Endothelial cell of umbilical vein (primary cell): ENCODE measurements around the gene PKP4. TPM values are rescaled to one million over a fixed set of nuclear protein-coding genes. Genes with fewer than 3 reads are reported as not detected.

Experiments
- BruUV-seq: library from RNA; stranded (reverse); fragments of 400-500 nt; replicated peaks from 2 replicates; lab custom pipeline; 2021; lab: Mats Ljungman, UMichigan
- CTCF ChIA-PET: fragments of 300-600, 350-600 bp; sonication (Branson Sonifier 250); formaldehyde crosslinking; loops from one replicate; lab custom pipeline; 2021; ENCODE audit warnings: antibody characterized with exemption, inconsistent platforms; lab: Charles Lee
- POLR2A ChIA-PET: fragments of 300-600, 350-600 bp; sonication (Branson Sonifier 250); formaldehyde crosslinking; loops from one replicate; lab custom pipeline; 2021; ENCODE audit warnings: antibody characterized with exemption, inconsistent platforms; lab: Charles Lee
- DNase-seq: peaks from one replicate; pipeline ENCODE4 v3.0.0-alpha.2; 2011; ENCODE audit warnings: low read depth, low spot score
- FAIRE-seq: peaks from 2 replicates; lab custom pipeline; 2011; peaks lifted over from hg19 to GRCh38; lab: Jason Lieb, UNC
- H2AFZ ChIP-seq: 2 replicates; pipeline ENCODE4 v1.6.0; 2012; ENCODE audit warnings: low read depth, low read length, control low read depth, inconsistent platforms
- H3K27ac ChIP-seq: 2 replicates; pipeline ENCODE4 v1.5.1; 2011; ENCODE audit warnings: low read depth, mild to moderate bottlenecking, control low read depth, low read length, moderate library complexity; ENCODE audit not compliant: insufficient read depth
- H3K27me3 ChIP-seq, 2 experiments: 2 replicates each; pipeline versions ENCODE4 v1.6.0 to v1.6.1; 2011; ENCODE audit warnings: low read length in 2 of 2, mixed read lengths in 1 of 2; ENCODE audit not compliant: control insufficient read depth in 2 of 2, insufficient read depth in 2 of 2
- H3K36me3 ChIP-seq, 2 experiments: 2 replicates in 1 of 2; 3 replicates in 1 of 2; pipeline ENCODE4 v1.5.1; 2011; ENCODE audit warnings: low read length in 2 of 2, mild to moderate bottlenecking in 1 of 2, moderate library complexity in 1 of 2; ENCODE audit not compliant: control insufficient read depth in 2 of 2, insufficient read depth in 2 of 2; ENCODE audit errors: extremely low read depth in 1 of 2
- H3K4me1 ChIP-seq: 3 replicates; pipeline ENCODE4 v1.5.1; 2011; ENCODE audit warnings: mild to moderate bottlenecking, low read length; ENCODE audit not compliant: control insufficient read depth, insufficient read depth; ENCODE audit errors: extremely low read depth
- H3K4me2 ChIP-seq: 2 replicates; pipeline ENCODE4 v1.6.1; 2011; ENCODE audit warnings: low read length, control low read depth, mixed read lengths; ENCODE audit not compliant: insufficient read depth
- H3K4me3 ChIP-seq, 3 experiments: fragments of 200-600 bp in 1 of 3; sonication (generic), shearing (Covaris generic) in 1 of 3; replicated peaks in 1 of 3; 2 replicates each; pipeline ENCODE4 v1.5.1; 2011 to 2016; ENCODE audit warnings: control low read depth in 3 of 3, low read length in 3 of 3, mild to moderate bottlenecking in 2 of 3, inconsistent platforms in 1 of 3, low read depth in 1 of 3, moderate library complexity in 1 of 3; ENCODE audit not compliant: insufficient read depth in 1 of 3
- H3K79me2 ChIP-seq: 2 replicates; pipeline ENCODE4 v1.6.0; 2012; ENCODE audit warnings: low read length, inconsistent platforms; ENCODE audit not compliant: control insufficient read depth, insufficient read depth
- H3K9ac ChIP-seq: replicated peaks from 2 replicates; pipeline ENCODE3; 2011; ENCODE audit warnings: low read length, control low read depth; ENCODE audit not compliant: insufficient read depth; ENCODE audit errors: extremely low read depth
- H3K9me1 ChIP-seq: replicated peaks from 3 replicates; pipeline ENCODE4 v1.6.0; 2011; ENCODE audit warnings: mild to moderate bottlenecking, low read length; ENCODE audit not compliant: control insufficient read depth, insufficient read depth; ENCODE audit errors: extremely low read depth
- H3K9me3 ChIP-seq: replicated peaks from 2 replicates; pipeline ENCODE4 v1.5.1; 2012; ENCODE audit warnings: low read length, inconsistent platforms; ENCODE audit not compliant: control insufficient read depth, insufficient read depth
- H4K20me1 ChIP-seq: replicated peaks from 2 replicates; pipeline ENCODE3; 2011; ENCODE audit warnings: mild to moderate bottlenecking, low read length; ENCODE audit not compliant: control insufficient read depth, insufficient read depth; ENCODE audit errors: extremely low read depth
- EZH2 ChIP-seq: IDR thresholded peaks from 2 replicates; pipeline ENCODE4 v1.6.1; 2012; ENCODE audit warnings: borderline replicate concordance, low read depth, mild to moderate bottlenecking, moderate library complexity, low read length, inconsistent platforms; ENCODE audit not compliant: severe bottlenecking
- FOS ChIP-seq: IDR thresholded peaks from 2 replicates; pipeline ENCODE4 v1.6.1; 2011; ENCODE audit warnings: mild to moderate bottlenecking, low read length, moderate library complexity, borderline replicate concordance; ENCODE audit not compliant: insufficient read depth
- GATA2 ChIP-seq: IDR thresholded peaks from 2 replicates; pipeline ENCODE4 v1.7.0; 2011; ENCODE audit warnings: low read depth, mild to moderate bottlenecking, moderate library complexity, mixed read lengths, low read length; ENCODE audit not compliant: insufficient read length, insufficient read depth
- JUN ChIP-seq: IDR thresholded peaks from 2 replicates; pipeline ENCODE4 v1.6.1; 2011; ENCODE audit warnings: borderline replicate concordance, low read depth; ENCODE audit not compliant: insufficient read length, insufficient read depth
- MYC ChIP-seq: IDR thresholded peaks from one replicate; pipeline ENCODE4 v1.6.1; 2011; ENCODE audit warnings: mild to moderate bottlenecking, low read depth, low read length
- POLR2A ChIP-seq: IDR thresholded peaks from 2 replicates; pipeline ENCODE4 v1.6.1; 2012; ENCODE audit warnings: low read depth, mild to moderate bottlenecking, control low read depth, low read length
- POLR2AphosphoS5 ChIP-seq: IDR thresholded peaks from 2 replicates; pipeline ENCODE4 v1.6.1; 2012; ENCODE audit warnings: low read depth, mild to moderate bottlenecking, control low read depth, low read length, moderate library complexity; ENCODE audit not compliant: insufficient read depth
- dilution Hi-C: fragments of 300-500 bp; cut with MboI; formaldehyde crosslinking; loops from one replicate; pipeline ENCODE4 v1.15.0; 2019; ENCODE audit warnings: low sequenced_read_pairs; ENCODE audit not compliant: extremely low pct_ligation_motif_present
- intact Hi-C: fragments of 100-400 bp; cut with micrococcal nuclease; formaldehyde crosslinking; loops from one replicate; pipeline ENCODE4 v1.10.0; 2022
- polyA plus RNA-seq, 4 experiments: library from polyadenylated mRNA; depleted of rRNA in 3 of 4; stranded (reverse) in 3 of 4; unstranded in 1 of 4; fragments of >200 nt; gene quantifications; 2 replicates each; pipeline versions ENCODE4 v1.2.1 to v1.2.3, GENCODE V29; 2011 to 2012; ENCODE audit warnings: missing spikeins in 1 of 4
- total RNA-seq: library from RNA; stranded (reverse); gene quantifications from 2 replicates; pipeline ENCODE4 v1.2.3, GENCODE V29; 2021
- TF ChIP-seq, protein P1 (sequence below): IDR thresholded peaks from 2 replicates; pipeline ENCODE4 v1.6.1; 2011; ENCODE audit not compliant: insufficient read depth, insufficient read length
- TF ChIP-seq, protein P2 (sequence below), 2 donors: IDR thresholded peaks; 1 replicate in 1 of 2; 2 replicates in 1 of 2; pipeline ENCODE4 v1.5.1; 2011; ENCODE audit warnings: low read length in 2 of 2, mild to moderate bottlenecking in 2 of 2, moderate library complexity in 2 of 2, control low read depth in 1 of 2, inconsistent platforms in 1 of 2, low read depth in 1 of 2; ENCODE audit not compliant: insufficient read depth in 1 of 2; ENCODE audit errors: extremely low read depth in 1 of 2

Gene PKP4
- total and polyA plus RNA-seq, 2 donors (not counting 3 experiments of a cell fraction or from before 2014, with no cell fraction given) = 35.4 to 68.5 TPM

DNA sequence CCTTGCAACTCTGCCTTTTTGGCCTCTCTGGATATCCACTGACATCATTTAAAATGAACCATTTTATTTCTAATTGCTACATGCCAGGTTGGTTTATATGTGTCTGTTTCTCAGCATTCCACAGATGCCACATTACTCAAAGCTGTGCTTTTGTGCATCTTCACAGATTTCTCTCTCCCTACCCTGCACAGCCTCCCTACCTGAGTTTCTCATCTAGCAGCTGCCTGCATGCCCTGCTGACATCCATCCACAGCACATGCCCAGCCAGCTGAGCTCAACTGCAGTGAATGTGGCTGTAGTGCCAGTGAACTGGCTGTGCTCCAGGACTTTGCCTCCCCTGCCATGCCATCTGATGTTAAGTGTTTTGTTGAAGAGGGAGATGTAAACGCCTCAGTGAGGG, 44.5 kb downstream of the PKP4 start:
- ChIA-PET CTCF (interaction anchor here (1.3 kb wide), 1 partner anchor 9 kb away, joined by 3 read pairs; no protein-coding TSS in a partner anchor), POLR2A (no interaction called here)
- Histone ChIP-seq H3K79me2 (peaks cover 31% of the 10 kb centered on the region), H3K27me3 (no peaks in the 10 kb centered on the region), H3K4me3 (no peak overlapping the region), H3K4me2 (no peak overlapping the region), H3K36me3 (no peaks in the 10 kb centered on the region), H2AFZ (no peak overlapping the region), H3K9me1 (no peaks in the 10 kb centered on the region), H3K9me3 (no peaks in the 10 kb centered on the region), H3K4me1 (peaks cover 2% of the 10 kb centered on the region), H3K27ac (no peak overlapping the region), H3K9ac (no peak overlapping the region), H4K20me1 (peaks cover 2% of the 10 kb centered on the region)
- no peak for DNase-seq
- FAIRE-seq = no peak
- intact Hi-C loops = no loop called here
- no TSS peak for BruUV-seq
- TF ChIP-seq, protein P1, sequence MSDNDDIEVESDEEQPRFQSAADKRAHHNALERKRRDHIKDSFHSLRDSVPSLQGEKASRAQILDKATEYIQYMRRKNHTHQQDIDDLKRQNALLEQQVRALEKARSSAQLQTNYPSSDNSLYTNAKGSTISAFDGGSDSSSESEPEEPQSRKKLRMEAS = no peak
- TF ChIP-seq, protein P2, sequence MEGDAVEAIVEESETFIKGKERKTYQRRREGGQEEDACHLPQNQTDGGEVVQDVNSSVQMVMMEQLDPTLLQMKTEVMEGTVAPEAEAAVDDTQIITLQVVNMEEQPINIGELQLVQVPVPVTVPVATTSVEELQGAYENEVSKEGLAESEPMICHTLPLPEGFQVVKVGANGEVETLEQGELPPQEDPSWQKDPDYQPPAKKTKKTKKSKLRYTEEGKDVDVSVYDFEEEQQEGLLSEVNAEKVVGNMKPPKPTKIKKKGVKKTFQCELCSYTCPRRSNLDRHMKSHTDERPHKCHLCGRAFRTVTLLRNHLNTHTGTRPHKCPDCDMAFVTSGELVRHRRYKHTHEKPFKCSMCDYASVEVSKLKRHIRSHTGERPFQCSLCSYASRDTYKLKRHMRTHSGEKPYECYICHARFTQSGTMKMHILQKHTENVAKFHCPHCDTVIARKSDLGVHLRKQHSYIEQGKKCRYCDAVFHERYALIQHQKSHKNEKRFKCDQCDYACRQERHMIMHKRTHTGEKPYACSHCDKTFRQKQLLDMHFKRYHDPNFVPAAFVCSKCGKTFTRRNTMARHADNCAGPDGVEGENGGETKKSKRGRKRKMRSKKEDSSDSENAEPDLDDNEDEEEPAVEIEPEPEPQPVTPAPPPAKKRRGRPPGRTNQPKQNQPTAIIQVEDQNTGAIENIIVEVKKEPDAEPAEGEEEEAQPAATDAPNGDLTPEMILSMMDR (IDR thresholded peaks at IDR 0.05; ENCODE audit: extremely low read depth in 1 of 2, insufficient read depth in 1 of 2, low read depth in 1 of 2, low read length in 2 of 2) = no peak
- TF ChIP-seq POLR2A (no peak), EZH2 (no peak), GATA2 (no peak), FOS (no peak), MYC (no peak), POLR2AphosphoS5 (no peak), JUN (no peak)
- dilution Hi-C loops = no loop called here
